ENCODE data around the gene DICER1. TPM values are rescaled to one million over a fixed set of nuclear protein-coding genes. Genes with fewer than 3 reads are reported as not detected.

DICER1 gene
- polyA plus RNA-seq, 2 of the 4 experiments (the other 2 are of a cell fraction) = 14.1 to 46.3 TPM

GRCh38 chr14:95184413-95184790 lies 27.1 kb upstream of the DICER1 start (continued):
- TF ChIP-seq GATA3 (IDR thresholded peaks at IDR 0.05; ENCODE audit: borderline replicate concordance) = no peak
- TF ChIP-seq EHMT2 (IDR thresholded peaks at IDR 0.05; ENCODE audit: low read depth) = no peak
- no peak for TF ChIP-seq CTCF (IDR thresholded peaks at IDR 0.05)
- no peak for TF ChIP-seq ZFP36 (IDR thresholded peaks at IDR 0.05; ENCODE audit: borderline replicate concordance, partially characterized antibody)
- TF ChIP-seq RFX5 (IDR thresholded peaks at IDR 0.05) = no peak

GRCh38 chr14:95183532-95184412 lies 26.4 kb upstream of the DICER1 start:
- Histone ChIP-seq H3K27ac (no peak overlapping the region), H3K4me3 (no peak overlapping the region), H3K4me2 (peak overlapping the region; percentile 45), H3K9me3 (peaks cover 9% of the 10 kb centered on the region; the same call in 1 of the 3 replicates), H3K4me1 (peaks cover 7% of the 10 kb centered on the region)
- FAIRE-seq (no peak), DNase-seq (ENCODE audit: low read depth in 1 of 2, low spot score in 1 of 2) (no peak), ATAC-seq (no peak)
- TF ChIP-seq CEBPB (IDR thresholded peaks at IDR 0.05) (no peak), CBX2 (IDR thresholded peaks at IDR 0.05; ENCODE audit: borderline replicate concordance, low read depth) (no peak), ZC3H11A (IDR thresholded peaks at IDR 0.05) (no peak), KDM5A (IDR thresholded peaks at IDR 0.05) (no peak), RFX5 (IDR thresholded peaks at IDR 0.05) (no peak), NPAS2 (CRISPR knock-in tag; IDR thresholded peaks at IDR 0.05; ENCODE audit: borderline replicate concordance) (no peak), JUNB (IDR thresholded peaks at IDR 0.05) (no peak), POLR2AphosphoS2 (conservative IDR thresholded peaks at IDR 0.05; ENCODE audit: low read length) (no peak), GATA3 (IDR thresholded peaks at IDR 0.05; ENCODE audit: borderline replicate concordance) (no peak), HES2 (IDR thresholded peaks at IDR 0.05) (no peak), KDM1A (IDR thresholded peaks at IDR 0.05; ENCODE audit: low read depth) (no peak), TFCP2L1 (CRISPR knock-in tag; IDR thresholded peaks at IDR 0.05) (no peak), EHF (CRISPR knock-in tag; IDR thresholded peaks at IDR 0.05) (no peak), MAZ (IDR thresholded peaks at IDR 0.05; ENCODE audit: borderline replicate concordance, low read depth, low read length) (no peak), RAD21 (conservative IDR thresholded peaks at IDR 0.05 in 1 of 2, IDR thresholded peaks at IDR 0.05 in 1 of 2) (no peak), NFE2L2 (conservative IDR thresholded peaks at IDR 0.05; ENCODE audit: low read length) (no peak), SREBF2 (IDR thresholded peaks at IDR 0.05) (no peak), ZSCAN20 (CRISPR knock-in tag; IDR thresholded peaks at IDR 0.05) (no peak), HOXB13 (CRISPR knock-in tag; IDR thresholded peaks at IDR 0.05; ENCODE audit: low read depth) (no peak)
- ChIA-PET POLR2A (no interaction called here), CTCF (interaction anchor here (1.2 to 1.3 kb wide), 2 partner anchors 178 to 248 kb away, joined by 3 to 4 read pairs; no protein-coding TSS in a partner anchor)
- WGBS (ENCODE audit: missing lambda C conversion rate) = 61% methylated on average over 6 of the region's 6 CpGs

GRCh38 chr14:95183082-95183481 lies 25.8 kb upstream of the DICER1 start:
- Histone ChIP-seq H3K4me1 (peaks cover 7% of the 10 kb centered on the region), H3K4me2 (no peak overlapping the region), H3K9me3 (0 out of 3 replicates have a peak, but pooled peaks cover 2% of the 10 kb centered on the region), H3K27ac (no peak overlapping the region), H3K4me3 (no peak overlapping the region)
- FAIRE-seq (no peak), DNase-seq (ENCODE audit: low read depth in 1 of 2, low spot score in 1 of 2) (no peak), ATAC-seq (no peak)
- ChIA-PET POLR2A (no interaction called here), CTCF (interaction anchor here (1.2 to 1.3 kb wide), 2 partner anchors 178 to 249 kb away, joined by 3 to 4 read pairs; no protein-coding TSS in a partner anchor)
- 82% methylated on average over 1 of the region's 1 CpG for WGBS (ENCODE audit: missing lambda C conversion rate)
- TF ChIP-seq HOXB13 (CRISPR knock-in tag; IDR thresholded peaks at IDR 0.05; ENCODE audit: low read depth) (no peak), ZFP36 (IDR thresholded peaks at IDR 0.05; ENCODE audit: borderline replicate concordance, partially characterized antibody) (no peak), EHMT2 (IDR thresholded peaks at IDR 0.05; ENCODE audit: low read depth) (no peak), BCL3 (IDR thresholded peaks at IDR 0.05) (no peak), BHLHE40 (IDR thresholded peaks at IDR 0.05; ENCODE audit: low read depth, low read length) (no peak), FOSL2 (IDR thresholded peaks at IDR 0.05) (no peak), FOSL2 (CRISPR knock-in tag; IDR thresholded peaks at IDR 0.05) (no peak), ELK1 (IDR thresholded peaks at IDR 0.05; ENCODE audit: low read depth, low read length) (no peak), NR3C1 (IDR thresholded peaks at IDR 0.05) (no peak), USF2 (IDR thresholded peaks at IDR 0.05) (no peak), CBX2 (IDR thresholded peaks at IDR 0.05; ENCODE audit: borderline replicate concordance, low read depth) (no peak)

Data from A549 (cell line).